ENCODE data around the gene ABCA13. TPM values are rescaled to one million over a fixed set of nuclear protein-coding genes. Genes with fewer than 3 reads are reported as not detected.

The ABCA13 gene
- polyA plus RNA-seq, 1 of the 3 experiments (the other 2 are of a cell fraction) = not detected

GRCh38 chr7:48269066-48269465 lies 97.8 kb downstream of the ABCA13 start (continued):
- TF ChIP-seq PBX3 (IDR thresholded peaks at IDR 0.05) = no peak

GRCh38 chr7:48274662-48275061 lies 103.4 kb downstream of the ABCA13 start:
- Histone ChIP-seq H3K36me3 (replicated peaks in 1 of 2; ENCODE audit: control insufficient read depth in 1 of 2, insufficient read depth in 2 of 2, low read length in 1 of 2) (no peaks in the 10 kb centered on the region), H3K9ac (no peak overlapping the region), H3K4me2 (no peak overlapping the region), H3F3A (replicated peaks; ENCODE audit: insufficient read depth) (no peaks in the 10 kb centered on the region), H3K9me3 (no peaks in the 10 kb centered on the region), H3K4me3 (ENCODE audit: low read depth in 2 of 2, low read length in 1 of 2) (no peak overlapping the region), H3K4me1 (ENCODE audit: control insufficient read depth in 1 of 2, insufficient read depth in 2 of 2, low read depth in 1 of 2, low read length in 1 of 2) (no peaks in the 10 kb centered on the region), H3K27me3 (ENCODE audit: insufficient read depth) (peaks cover 6% of the 10 kb centered on the region; the same call in 1 of the 2 replicates), H3K9me2 (peaks cover 3% of the 10 kb centered on the region; the same call in 1 of the 2 replicates), H4K20me1 (ENCODE audit: insufficient read depth) (no peaks in the 10 kb centered on the region), H3K27ac (ENCODE audit: low read depth in 2 of 2, low read length in 1 of 2) (no peak overlapping the region), H3K79me2 (ENCODE audit: insufficient read depth) (no peaks in the 10 kb centered on the region), H2AFZ (ENCODE audit: low read depth) (no peak overlapping the region)
- POLR2A ChIA-PET = no interaction called here
- no peak for TF ChIP-seq NFIC (IDR thresholded peaks at IDR 0.05; ENCODE audit: borderline replicate concordance)
- no peak for TF ChIP-seq SIN3A (IDR thresholded peaks at IDR 0.05; ENCODE audit: borderline replicate concordance, low read depth, low read length)
- no peak for TF ChIP-seq CHD2 (IDR thresholded peaks at IDR 0.05; ENCODE audit: low read length, partially characterized antibody)
- no peak for TF ChIP-seq EP300 (IDR thresholded peaks at IDR 0.05; ENCODE audit: borderline replicate concordance in 1 of 2, low read depth in 1 of 2, low read length in 1 of 2)
- no peak for TF ChIP-seq TCF12 (IDR thresholded peaks at IDR 0.05)
- no peak for TF ChIP-seq GABPA (IDR thresholded peaks at IDR 0.05; ENCODE audit: low read depth)
- TF ChIP-seq EZH2phosphoT487 (IDR thresholded peaks at IDR 0.05; ENCODE audit: borderline replicate concordance, low read depth) = no peak
- no peak for TF ChIP-seq RFX5 (IDR thresholded peaks at IDR 0.05; ENCODE audit: low read length)
- DNase-seq = no peak
- CTCF ChIA-PET = interaction anchor here (0.8 to 2.6 kb wide), 2 partner anchors 22 to 25 kb away, joined by 3 to 10 read pairs; no protein-coding TSS in a partner anchor
- WGBS (ENCODE audit: low lambda C conversion rate) = 7% methylated on average over 3 of the region's 3 CpGs

GRCh38 chr7:48279420-48279819 lies 108.2 kb downstream of the ABCA13 start:
- POLR2A ChIA-PET = no interaction called here
- 5% methylated on average over 1 of the region's 1 CpG for WGBS (ENCODE audit: low lambda C conversion rate)
- Histone ChIP-seq H3K79me2 (ENCODE audit: insufficient read depth) (no peaks in the 10 kb centered on the region), H3F3A (replicated peaks; ENCODE audit: insufficient read depth) (no peaks in the 10 kb centered on the region), H3K27ac (ENCODE audit: low read depth in 2 of 2, low read length in 1 of 2) (no peak overlapping the region), H3K27me3 (ENCODE audit: insufficient read depth) (peaks cover 11% of the 10 kb centered on the region; the same call in 1 of the 2 replicates), H3K4me2 (no peak overlapping the region), H2AFZ (ENCODE audit: low read depth) (no peak overlapping the region), H3K36me3 (replicated peaks in 1 of 2; ENCODE audit: control insufficient read depth in 1 of 2, insufficient read depth in 2 of 2, low read length in 1 of 2) (no peaks in the 10 kb centered on the region), H3K9me2 (no peaks in the 10 kb centered on the region), H3K4me3 (ENCODE audit: low read depth in 2 of 2, low read length in 1 of 2) (no peak overlapping the region), H4K20me1 (ENCODE audit: insufficient read depth) (no peaks in the 10 kb centered on the region), H3K4me1 (ENCODE audit: control insufficient read depth in 1 of 2, insufficient read depth in 2 of 2, low read depth in 1 of 2, low read length in 1 of 2) (no peaks in the 10 kb centered on the region), H3K9me3 (no peaks in the 10 kb centered on the region), H3K9ac (no peak overlapping the region)
- no peak for DNase-seq
- CTCF ChIA-PET = interaction anchor here (1.6 to 2.3 kb wide), 3 partner anchors 11 to 20 kb away, joined by 4 to 9 read pairs (median 7); no protein-coding TSS in a partner anchor
- no peak for TF ChIP-seq MEF2A (IDR thresholded peaks at IDR 0.05; ENCODE audit: borderline replicate concordance, low read depth)
- TF ChIP-seq YY1 (IDR thresholded peaks at IDR 0.05; ENCODE audit: low read depth) = no peak
- TF ChIP-seq TCF12 (IDR thresholded peaks at IDR 0.05) = no peak
- TF ChIP-seq PBX3 (IDR thresholded peaks at IDR 0.05) = no peak
- no peak for TF ChIP-seq RFX5 (IDR thresholded peaks at IDR 0.05; ENCODE audit: low read length)
- TF ChIP-seq MXI1 (IDR thresholded peaks at IDR 0.05; ENCODE audit: low read depth, low read length) = no peak
- TF ChIP-seq CHD2 (IDR thresholded peaks at IDR 0.05; ENCODE audit: low read length, partially characterized antibody) = no peak
- no peak for TF ChIP-seq NFIC (IDR thresholded peaks at IDR 0.05; ENCODE audit: borderline replicate concordance)
- no peak for TF ChIP-seq FOSL2 (IDR thresholded peaks at IDR 0.05; ENCODE audit: borderline replicate concordance, low read depth)
- no peak for TF ChIP-seq MAX (IDR thresholded peaks at IDR 0.05; ENCODE audit: low read depth)
- no peak for TF ChIP-seq IRF3 (IDR thresholded peaks at IDR 0.05; ENCODE audit: low read depth, low read length)
- no peak for TF ChIP-seq CTCF (IDR thresholded peaks at IDR 0.05)
- no peak for TF ChIP-seq FOXJ3 (CRISPR knock-in tag; IDR thresholded peaks at IDR 0.05)
- no peak for TF ChIP-seq RXRA (IDR thresholded peaks at IDR 0.05; ENCODE audit: borderline replicate concordance, low read depth)
- no peak for TF ChIP-seq JUND (IDR thresholded peaks at IDR 0.05)
